HG03342 (cell line): ENCODE results near the gene KL.
A peak's percentile ranks its signal among the peaks of the same experiment; 100 is the strongest.

Experiments
- ATAC-seq: cut with Tn5 transposase; IDR thresholded peaks from one replicate; pipeline ENCODE4 v1.9.1; 2021; ENCODE audit warnings: mild to moderate bottlenecking, moderate library complexity; ENCODE audit not compliant: unreplicated experiment

KL gene

DNA sequence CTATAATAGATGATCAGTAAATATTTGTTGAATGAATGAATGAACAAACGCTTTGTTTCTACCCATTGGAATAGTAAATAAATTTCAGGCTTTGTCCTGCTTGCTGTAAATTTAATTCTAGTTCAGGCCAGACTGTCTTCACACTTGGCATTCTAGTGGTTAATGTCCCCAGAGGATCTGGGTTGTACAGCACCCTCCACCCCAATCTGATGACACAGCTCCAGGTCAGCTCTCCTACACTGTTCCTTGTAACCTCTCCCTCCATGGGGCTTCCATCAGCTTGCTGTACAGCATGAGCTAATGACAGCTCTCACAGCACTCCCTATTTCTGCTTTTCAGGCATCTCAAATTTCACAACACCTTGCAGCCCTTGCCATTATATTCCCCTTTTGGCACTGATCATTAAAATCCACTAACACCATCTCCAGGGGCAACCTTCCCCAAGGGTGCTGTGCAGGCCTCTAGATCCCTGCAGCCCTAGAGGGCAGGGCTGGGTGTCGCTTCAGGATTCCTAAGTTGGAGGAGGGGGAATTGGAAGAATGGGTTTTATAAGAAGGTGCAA, 12.7 kb upstream of the KL start:
- no peak for ATAC-seq

DNA sequence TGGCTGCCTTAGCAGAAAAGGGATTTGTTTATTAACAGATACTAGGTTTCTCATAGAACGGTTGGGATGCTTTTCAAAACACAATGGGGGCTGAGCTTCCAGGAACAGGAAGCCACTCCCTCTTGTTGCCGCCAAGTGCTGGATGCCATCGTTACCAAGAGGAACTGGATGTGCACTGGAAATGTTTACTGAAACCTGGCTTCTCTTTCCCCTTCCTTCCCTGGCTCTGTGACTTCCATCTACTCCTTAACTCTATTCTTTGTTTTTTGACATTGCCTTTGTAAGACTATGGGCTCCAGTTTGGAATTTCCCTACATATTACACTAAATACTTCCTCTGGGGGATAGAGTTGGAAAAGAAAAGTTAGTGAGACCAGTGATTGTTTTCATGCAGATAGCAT, 11.7 kb upstream of the KL start:
- no peak for ATAC-seq

DNA sequence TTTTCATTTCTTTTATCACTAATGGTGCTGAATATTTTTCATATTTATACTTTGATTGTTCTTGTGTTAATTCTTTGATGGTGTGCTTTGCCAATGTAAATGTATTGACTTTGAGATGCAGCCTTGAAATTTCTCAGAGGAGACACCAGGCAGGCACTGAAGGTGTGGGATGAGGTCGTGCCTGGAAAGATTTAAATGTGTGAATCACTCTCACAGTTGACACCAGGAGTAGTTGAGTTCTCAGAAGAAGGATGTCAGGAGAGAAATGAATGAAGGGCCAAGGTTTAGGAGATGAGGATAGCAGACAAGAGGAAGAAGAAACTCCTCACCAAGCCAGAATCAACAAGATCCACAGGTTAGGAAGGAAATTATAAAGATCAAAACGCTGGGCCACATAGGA, 10.1 kb upstream of the KL start:
- ATAC-seq: no peak

DNA sequence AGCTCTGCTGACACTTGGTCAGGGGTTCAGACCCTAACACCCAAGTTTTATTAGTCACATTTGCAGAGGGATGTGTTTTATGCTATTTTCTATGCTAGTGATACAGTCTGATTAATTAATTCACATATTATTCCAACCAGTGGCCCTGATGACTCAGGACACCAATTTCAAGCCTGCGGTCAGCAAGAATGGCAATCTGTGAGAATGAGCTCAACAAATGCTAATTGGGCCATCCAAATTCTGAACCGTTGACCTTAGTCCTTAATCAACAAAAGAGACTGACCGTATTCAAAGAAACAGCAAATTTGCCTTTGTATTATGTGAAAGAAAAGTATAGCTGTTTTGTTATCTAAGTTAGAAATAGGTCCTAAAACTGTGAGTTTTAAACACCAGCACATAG, 9.6 kb upstream of the KL start:
- ATAC-seq: no peak

DNA sequence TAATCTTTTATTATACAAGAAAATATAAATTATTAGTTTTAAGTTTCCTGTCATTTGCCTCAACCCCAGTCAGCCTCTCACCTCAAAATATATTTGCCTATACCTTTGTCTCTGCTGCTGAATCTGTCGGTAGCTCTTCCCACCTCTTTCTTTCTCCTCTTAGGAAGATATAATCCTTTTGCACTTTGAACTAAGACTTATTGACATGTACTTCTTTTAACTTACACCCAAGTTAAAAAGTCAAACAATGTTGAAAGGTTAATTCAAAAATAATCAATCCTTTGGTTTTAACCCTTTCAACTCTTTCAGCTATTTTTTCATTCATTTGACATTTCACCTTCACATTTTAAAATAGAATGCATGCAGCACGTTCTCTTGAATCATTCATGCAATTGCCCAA, 9.0 kb upstream of the KL start:
- no peak for ATAC-seq

DNA sequence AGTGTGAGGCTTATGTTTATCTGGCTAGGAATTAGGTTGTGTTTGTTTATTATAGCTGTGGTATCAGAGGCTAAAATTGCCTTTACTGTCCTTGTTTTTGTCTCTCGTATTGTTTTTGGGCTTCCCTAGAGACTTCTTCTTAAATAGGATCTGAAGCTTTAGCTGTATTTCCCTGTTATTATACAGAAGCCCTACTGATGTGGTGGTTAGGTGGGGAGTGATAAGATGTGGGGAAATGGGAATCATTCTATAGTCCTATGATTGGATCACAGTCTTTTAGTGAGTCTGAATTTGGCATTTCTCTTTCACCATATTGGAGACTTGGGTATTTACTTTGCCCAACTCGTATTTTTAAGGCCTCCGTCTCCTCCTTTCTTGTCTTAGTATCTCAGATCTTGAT, 8.3 kb upstream of the KL start:
- ATAC-seq: no peak

DNA sequence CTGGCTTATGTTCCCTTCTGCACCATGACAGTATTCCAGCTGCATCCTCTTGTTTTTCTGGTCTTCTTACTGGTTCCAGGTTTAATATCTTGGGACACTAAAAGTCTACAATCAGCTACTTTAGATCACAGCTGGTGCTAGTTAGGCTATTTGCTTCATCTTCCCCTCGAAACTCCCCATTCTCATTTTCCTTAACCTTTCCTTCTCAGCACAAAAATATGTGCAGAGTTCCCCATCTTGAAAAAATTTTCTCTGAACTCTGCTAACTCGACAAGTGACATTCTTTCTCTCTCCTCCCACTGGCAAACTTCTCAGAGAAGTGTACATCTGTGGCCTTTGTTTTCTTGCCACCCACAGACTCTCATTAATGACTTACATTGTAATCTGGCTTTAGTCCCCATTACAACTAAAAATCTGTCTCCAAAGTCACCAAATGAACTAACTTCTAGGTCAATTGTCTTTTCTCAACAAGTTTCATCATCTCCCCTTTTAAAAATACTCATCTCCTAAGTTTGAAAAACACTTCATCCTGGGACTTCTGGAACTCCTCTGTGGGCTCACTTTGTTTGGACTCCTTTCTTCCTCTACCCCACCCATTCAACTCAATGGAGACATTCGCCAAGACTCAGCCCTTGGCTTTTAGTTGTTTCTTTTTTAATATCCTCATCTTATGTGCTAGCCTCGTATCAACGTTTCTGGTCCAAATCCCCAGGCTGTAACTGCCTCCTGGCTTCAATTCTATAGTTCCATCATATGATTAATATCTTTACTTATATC, 7.1 kb upstream of the KL start:
- no peak for ATAC-seq

DNA sequence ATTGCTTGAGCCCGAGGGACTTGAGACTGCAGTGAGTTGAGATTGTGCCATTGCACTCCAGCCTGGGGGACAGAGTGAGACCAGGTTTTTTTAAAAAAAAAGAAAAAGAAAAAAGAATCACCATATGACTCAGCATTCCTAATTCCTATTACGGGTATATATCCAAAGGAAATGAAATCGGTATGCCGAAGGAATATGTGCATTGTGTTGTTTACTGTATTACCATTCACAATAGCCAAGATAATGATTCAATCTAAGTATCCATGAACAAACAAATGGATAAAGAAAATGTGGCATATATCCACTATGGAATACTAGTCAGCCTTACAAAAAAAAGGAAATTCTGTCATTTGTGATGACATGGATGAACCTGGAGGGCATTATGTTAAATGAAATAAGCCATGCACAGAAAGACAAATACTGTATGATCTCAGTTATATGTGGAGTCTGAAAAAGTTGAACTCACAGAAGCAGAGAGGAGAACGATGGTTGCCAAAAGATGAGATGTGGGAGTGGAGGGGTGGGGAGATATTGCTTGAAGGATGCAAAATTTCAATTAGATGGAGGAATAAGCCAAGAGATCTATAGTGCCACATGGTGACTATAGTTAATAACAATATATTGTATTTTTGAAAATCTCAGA, 4.3 kb upstream of the KL start:
- no peak for ATAC-seq

DNA sequence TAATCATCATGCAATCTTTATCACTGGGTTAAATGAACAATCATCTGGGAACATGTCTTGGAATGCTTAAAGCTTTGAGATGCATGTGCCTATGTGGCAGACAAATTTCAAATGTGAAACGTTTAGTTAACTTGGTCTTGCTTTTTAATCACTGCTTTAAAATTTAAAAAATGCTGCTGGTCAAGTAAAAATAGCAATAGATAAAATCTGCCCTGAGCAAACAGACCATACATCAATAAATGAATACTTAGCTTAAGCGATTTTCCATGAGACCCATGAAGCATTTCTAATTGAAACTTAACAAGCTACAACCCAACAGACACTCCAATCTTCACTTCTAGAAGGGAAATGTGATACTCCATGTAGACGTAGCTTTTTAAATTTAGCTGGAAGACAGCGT, 1.9 kb upstream of the KL start:
- no peak for ATAC-seq

DNA sequence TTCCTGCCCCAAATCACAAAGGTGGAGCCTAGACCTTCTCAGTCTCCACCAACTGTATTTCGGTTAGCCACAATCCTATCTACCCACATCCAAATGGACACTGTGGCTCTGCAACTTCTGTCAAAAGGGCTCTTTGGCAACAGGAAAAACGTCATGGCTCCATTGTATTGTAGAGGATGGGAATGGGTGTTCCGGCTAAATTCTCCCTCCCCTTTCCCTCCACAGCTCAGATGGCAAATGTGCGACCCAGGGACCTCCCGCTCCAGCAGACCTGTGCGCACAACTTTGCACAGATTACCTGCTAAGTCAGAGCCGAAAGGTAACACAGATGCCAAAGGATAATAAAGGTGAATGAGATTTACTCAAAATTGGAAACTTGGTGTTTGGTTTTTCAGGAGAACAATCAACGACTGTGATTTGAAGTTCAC, 968 bp upstream of the KL start:
- ATAC-seq: no peak

DNA sequence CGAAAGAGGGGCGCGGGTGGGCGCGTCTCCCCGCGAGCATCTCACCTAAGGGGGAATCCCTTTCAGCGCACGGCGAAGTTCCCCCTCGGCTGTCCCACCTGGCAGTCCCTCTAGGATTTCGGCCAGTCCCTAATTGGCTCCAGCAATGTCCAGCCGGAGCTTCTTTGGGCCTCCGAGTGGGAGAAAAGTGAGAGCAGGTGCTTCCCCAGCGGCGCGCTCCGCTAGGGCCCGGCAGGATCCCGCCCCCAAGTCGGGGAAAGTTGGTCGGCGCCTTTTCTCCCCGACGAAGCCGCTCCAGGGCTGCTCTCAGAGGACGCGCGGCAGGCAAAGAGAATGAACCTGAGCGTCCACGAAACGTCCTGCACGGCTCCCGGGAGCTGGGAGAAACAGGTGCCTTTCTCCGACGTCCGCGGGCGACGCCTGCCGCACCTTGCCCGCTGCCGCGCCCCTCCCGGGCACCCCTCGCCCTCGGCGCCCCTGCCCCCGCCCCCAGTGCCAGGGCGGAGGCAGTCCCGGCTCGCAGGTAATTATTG, 366 bp upstream of the KL start:
- ATAC-seq: no peak

DNA sequence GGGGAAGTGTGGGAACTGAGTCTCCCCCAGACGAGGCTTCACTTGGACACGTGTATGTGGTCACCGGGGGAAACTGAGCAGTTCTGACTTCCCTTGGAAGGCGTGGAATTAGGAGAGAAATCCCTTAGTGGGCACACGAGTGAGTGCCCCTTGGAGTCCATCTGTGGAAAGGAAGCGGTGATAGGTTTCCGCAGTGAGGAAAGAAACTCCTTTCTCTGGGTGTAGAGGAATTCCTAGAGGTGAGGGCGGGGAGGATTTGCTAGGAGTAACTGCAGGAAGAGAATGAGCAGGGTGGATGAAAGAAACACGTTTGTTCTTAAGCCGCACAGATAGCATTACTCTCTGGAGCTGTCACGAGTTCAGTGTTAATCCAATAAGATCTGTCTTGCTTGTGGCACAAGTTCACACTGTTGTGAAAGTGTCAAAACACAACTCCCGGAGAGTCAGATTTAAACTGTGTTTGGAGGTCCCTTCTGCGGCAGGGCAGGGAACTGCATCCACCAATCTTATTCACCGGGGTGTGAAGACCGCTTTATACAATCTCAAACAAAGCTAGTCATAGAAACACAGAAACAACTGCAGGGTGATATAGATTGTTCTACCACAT, 1.2 kb downstream of the KL start:
- ATAC-seq: peak; percentile 83

DNA sequence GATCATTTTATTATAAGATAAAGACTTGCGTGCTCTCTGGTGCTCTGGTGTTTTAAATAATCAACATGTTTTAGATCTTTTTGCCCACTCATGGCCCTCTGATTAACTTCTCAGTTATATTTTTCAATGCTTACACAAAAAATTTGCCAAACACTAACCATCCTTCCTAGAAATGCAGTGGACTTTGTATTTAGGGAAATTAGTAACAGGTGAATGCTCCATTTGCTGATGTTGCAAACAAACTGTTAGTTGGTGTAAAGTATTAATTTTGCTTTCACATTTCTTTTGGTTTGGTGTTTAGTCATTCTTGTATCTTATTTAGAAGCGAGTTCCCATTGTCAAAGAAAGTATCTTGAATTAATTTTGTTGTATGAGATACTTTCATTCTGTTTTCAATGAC, 2.7 kb downstream of the KL start:
- ATAC-seq: no peak

DNA sequence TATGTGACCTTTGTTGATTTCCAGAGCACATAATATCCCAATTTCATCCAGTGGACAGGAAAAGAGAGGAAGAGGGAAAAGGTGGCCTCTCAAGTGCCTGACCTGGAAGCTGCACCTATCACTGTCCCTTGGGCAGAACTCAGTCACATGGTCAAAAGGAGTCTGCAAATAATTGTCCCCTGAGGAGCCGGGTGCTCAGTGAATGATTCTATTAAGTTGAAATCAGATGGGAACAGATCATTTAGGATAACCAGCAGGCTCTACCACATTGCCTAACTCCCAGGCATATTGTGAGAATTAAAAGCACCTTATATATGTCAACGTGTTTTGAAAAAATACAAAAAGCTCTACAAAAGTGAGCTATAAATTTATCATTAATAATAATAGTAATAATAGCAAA, 6.8 kb downstream of the KL start:
- no peak for ATAC-seq

DNA sequence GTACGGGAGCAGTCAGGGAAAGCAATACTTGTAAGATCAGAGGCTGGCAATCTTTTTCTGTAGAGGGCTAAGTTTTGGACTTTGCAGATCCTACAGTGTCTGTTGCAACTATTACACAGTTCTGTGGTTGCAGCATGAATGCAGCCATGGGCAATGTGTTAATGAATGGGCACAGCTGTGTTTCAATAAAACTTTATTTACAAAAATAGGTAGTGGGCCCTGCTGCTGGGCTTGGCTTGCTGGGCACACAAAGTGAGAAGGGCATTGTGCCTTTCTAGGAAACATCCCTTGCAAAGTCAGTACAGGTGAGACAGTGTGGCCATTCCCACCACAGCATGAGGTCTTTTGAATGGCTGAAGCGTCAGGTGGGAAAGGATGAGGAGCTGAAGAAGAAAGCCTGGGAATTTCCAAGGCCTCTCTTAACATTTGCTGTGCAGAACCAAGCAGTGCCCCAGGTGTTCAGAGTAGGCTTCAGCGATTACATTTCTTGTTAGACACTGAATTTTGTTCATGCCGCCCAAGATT, 9.1 kb downstream of the KL start:
- no peak for ATAC-seq

DNA sequence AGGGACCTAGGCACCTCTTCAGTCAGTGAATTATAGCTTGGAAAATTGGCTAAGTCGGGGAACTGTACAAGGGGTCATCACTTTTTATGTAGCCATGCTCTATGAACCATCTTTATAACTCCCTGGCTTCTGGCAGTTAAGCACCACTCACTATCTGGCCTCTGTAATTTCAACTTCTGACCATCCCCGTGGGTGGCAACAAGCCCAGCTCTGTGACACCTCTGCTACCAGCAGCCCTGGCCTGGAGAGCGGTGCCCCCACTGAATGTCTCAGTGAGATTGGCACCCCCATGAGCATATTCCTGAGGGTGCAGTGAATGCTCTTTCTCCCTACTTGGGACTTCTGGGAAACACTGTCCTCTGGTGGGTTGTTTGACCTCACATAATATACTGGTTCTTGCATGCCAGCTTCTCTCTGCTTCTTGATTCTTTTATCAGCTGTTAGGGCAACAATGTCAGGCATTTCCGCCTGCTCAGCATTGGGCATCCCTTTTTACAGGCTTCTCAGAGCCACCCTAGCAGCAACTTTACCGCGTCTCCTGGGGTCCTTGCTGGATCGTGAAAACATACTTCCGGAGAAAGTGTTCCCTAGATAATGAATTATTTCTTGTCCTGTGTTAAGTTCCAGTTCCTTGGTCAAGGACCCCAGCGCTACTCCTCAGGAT, 10.4 kb downstream of the KL start:
- ATAC-seq: no peak

DNA sequence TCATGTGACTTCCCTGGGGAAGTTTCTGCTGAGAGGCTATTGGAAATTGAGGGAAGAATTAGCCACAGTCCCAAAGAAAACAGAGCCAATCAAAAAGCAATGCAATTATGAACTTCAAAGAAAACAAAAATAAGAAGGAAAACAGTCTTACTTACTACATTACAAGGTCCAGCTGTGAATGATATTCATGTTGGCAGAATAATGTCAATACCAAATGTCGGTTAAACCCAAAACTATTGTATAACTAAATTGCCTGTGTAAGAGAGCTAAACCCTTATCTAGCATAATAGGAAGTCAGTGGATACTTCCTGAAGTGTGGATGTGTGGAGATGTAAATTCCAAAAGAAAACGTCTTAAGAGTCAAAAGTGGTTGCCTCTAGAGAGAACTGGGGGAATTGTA, 12.4 kb downstream of the KL start:
- no peak for ATAC-seq

DNA sequence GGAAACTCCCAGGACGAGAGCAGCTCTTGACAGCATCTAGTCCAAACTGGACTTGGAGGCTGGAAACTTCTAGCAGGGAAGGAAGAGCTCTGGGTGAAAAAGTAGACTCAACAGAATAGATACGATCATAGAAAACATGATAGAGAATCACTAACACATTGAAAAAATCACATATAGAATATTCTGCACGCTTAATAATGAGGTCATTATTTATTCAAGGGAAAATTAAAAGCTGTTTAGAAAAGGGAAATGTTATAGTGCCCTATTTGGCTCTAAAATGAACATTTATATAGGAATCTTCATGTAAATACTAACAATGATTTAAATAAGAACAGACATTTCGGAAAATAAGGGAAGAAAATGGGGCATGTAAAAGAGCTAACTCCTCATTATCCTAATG, 15.1 kb downstream of the KL start:
- ATAC-seq: no peak

DNA sequence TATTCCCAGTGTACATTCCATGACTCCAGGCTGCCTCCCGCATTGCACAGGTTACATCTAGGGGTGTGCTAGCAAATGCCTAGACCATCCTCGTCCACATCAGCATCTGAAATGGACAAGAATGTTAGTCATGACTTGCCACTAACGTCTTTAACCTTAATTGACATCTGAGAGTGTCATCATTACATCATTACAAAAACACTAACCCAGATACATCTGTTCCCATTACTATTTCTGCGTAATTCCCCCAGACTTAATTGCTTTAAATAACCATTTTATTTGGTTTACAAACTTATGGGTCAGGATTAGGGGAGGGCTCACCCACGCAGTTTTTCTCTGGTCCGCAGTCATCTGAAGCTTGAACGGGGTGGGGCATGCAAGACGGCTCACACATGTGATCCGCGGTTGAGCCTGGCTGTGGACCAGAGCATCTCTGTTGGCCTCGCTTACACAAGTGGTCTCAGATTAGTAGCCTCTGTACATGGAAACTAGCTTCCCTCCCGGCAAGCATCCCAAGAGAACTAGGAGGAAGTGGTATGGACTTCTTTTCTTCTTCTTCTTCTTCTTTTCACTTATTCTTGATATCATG, 15.9 kb downstream of the KL start:
- no peak for ATAC-seq

DNA sequence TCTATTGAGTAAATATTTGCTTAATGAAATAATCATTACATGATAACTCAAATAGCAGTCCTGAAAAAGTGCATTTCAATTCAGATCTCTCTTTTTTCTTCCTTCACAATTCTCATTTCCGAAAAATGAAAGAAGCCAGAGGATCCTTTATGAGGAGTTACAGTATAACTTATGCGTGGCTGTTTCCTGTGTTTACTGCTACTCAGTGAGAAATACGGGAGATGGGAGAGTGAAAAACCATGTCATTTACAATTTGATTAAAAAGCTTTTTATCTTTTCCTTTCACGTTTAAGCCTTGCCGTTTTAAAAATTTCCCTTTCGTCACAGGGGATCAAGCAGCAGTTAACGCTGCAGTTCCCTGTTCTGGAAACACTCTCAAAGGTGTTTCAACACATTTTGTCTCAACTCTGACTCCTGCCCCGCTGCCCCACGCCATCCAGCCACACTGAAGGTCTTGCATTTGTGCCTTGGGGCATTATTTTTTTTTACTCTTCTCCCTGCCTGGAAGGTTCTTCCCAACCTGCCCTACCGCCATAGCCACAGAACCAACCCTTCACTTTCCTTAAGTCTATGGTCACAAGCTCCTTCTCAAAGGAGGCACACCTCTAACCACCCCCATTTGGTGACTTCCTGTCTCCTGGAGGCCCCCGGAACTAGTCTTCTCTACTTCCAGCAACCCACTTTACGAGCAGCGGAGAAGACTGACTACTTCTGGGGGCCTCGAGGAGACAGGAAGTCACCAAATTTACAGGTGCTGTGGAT, 17.0 kb downstream of the KL start:
- ATAC-seq: peak; percentile 88
